AG09309 (cell line): Measurements from ENCODE around the gene SOX13.
A peak's percentile ranks its signal among the peaks of the same experiment; 100 is the strongest.

Experiments
- DNase-seq: peaks from one replicate; pipeline ENCODE4 v3.0.0-alpha.2; 2010; ENCODE audit warnings: low read depth
- H3K4me3 ChIP-seq: 2 replicates; pipeline ENCODE4 v1.5.1; 2011; ENCODE audit warnings: mild to moderate bottlenecking, low read depth, low read length, moderate library complexity; ENCODE audit not compliant: control insufficient read depth
- CTCF ChIP-seq: IDR thresholded peaks from 2 replicates; pipeline ENCODE4 v1.5.1; 2011; ENCODE audit warnings: mild to moderate bottlenecking, low read depth, low read length, inconsistent platforms; ENCODE audit not compliant: insufficient read depth, control insufficient read depth; ENCODE audit errors: missing control alignments

Gene SOX13

GRCh38 chr1:204162494-204163074 lies 89.7 kb downstream of the SOX13 start:
- DNase-seq, result no peak
- H3K4me3 ChIP-seq, result no peak overlapping the region
- peak; percentile 99 for TF ChIP-seq CTCF

GRCh38 chr1:204166219-204166618 lies 93.3 kb downstream of the SOX13 start, which contains the start of gene REN:
Gene REN (minus strand): TSS chr1:204166337. CDS start chr1:204166293, 44 bp downstream.
- H3K4me3 ChIP-seq, result no peak within 1 kb of the TSS
- no peak for DNase-seq
- no peak for TF ChIP-seq CTCF

- DNase-seq, result no peak
- no peak overlapping the region for H3K4me3 ChIP-seq
- no peak for TF ChIP-seq CTCF
Observed at GRCh38 chr1:204167730-204168129, 94.8 kb downstream of the SOX13 start.

- TF ChIP-seq CTCF, result no peak
- DNase-seq, result no peak
- H3K4me3 ChIP-seq, result no peak overlapping the region
Observed at GRCh38 chr1:204169858-204170257, 96.9 kb downstream of the SOX13 start.

- DNase-seq, result no peak
- no peak for TF ChIP-seq CTCF
- H3K4me3 ChIP-seq, result no peak overlapping the region
Observed at GRCh38 chr1:204170494-204171155, 97.7 kb downstream of the SOX13 start.

- TF ChIP-seq CTCF, result no peak
- DNase-seq, result peak; percentile 25
- H3K4me3 ChIP-seq, result no peak overlapping the region
Observed at GRCh38 chr1:204171751-204172178, 98.8 kb downstream of the SOX13 start.
